Mammary epithelial cell (primary cell): ENCODE data around the gene TTLL8.

ENCODE experiments used
- CTCF ChIP-seq, 2 donors: IDR thresholded peaks in 1 of 2; conservative IDR thresholded peaks in 1 of 2; 2 replicates each; pipeline ENCODE4 v1.5.1; 2011 to 2012; ENCODE audit warnings: inconsistent platforms in 2 of 2, low read length in 2 of 2, mild to moderate bottlenecking in 2 of 2, control low read depth in 1 of 2, low read depth in 1 of 2; ENCODE audit not compliant: insufficient read depth in 1 of 2; ENCODE audit errors: extremely low read depth in 1 of 2
- EZH2 ChIP-seq: IDR thresholded peaks from 2 replicates; pipeline ENCODE4 v1.6.1; 2012; ENCODE audit warnings: low read length, inconsistent platforms, borderline replicate concordance

GRCh38 chr22:50045211-50046018 lies 12.7 kb downstream of the TTLL8 start:
- TF ChIP-seq CTCF (conservative IDR thresholded peaks at IDR 0.05 in 1 of 2, IDR thresholded peaks at IDR 0.05 in 1 of 2; ENCODE audit: extremely low read depth in 1 of 2, insufficient read depth in 1 of 2, low read depth in 1 of 2, low read length in 2 of 2): no peak
- TF ChIP-seq EZH2: no peak
